ENCODE results near the gene TMEM40.
A peak's percentile ranks its signal among the peaks of the same experiment; 100 is the strongest.

TMEM40 gene

DNA sequence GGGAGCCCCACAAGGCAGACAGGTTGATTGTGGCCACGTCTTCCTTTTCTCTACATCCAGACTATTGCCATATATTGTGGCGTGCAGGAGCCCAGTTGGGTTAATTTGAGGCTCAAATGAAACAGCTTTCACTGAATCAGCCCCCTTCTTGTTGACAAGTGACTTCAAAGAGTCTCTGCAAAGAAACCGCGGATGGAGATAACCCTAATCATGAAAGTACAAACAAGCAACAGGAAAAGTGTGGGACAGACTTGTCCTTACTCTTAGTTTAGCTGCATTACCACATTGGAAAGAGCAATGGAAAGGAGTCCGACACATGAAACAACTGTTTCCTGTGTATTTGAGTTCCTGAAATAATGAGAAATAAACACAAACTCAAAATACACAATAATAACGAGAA, 3.3 kb downstream of the TMEM40 start:
- intact Hi-C loops (cut with DNase I) = no loop called here
- DNase-seq = no peak

DNA sequence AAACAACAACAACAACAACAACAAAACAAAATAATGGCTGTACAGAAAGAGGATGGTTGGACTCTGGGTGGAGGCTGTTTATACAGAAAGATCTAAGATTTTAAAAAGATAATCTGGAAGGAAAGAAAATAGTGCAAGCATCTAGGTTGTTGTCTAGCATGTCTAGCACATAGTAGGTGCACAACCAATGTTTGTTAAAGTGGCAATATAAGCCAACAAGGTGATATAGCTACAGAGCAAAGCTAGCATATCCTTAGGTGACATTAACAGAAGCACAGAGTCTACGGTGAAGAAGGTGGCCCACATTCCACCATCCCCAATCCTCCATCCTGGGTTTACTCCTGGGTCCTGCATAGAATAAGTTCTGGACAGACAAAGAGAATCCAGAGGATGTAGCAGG, 4.7 kb downstream of the TMEM40 start:
- intact Hi-C loops (cut with DNase I) = no loop called here
- DNase-seq = no peak

DNA sequence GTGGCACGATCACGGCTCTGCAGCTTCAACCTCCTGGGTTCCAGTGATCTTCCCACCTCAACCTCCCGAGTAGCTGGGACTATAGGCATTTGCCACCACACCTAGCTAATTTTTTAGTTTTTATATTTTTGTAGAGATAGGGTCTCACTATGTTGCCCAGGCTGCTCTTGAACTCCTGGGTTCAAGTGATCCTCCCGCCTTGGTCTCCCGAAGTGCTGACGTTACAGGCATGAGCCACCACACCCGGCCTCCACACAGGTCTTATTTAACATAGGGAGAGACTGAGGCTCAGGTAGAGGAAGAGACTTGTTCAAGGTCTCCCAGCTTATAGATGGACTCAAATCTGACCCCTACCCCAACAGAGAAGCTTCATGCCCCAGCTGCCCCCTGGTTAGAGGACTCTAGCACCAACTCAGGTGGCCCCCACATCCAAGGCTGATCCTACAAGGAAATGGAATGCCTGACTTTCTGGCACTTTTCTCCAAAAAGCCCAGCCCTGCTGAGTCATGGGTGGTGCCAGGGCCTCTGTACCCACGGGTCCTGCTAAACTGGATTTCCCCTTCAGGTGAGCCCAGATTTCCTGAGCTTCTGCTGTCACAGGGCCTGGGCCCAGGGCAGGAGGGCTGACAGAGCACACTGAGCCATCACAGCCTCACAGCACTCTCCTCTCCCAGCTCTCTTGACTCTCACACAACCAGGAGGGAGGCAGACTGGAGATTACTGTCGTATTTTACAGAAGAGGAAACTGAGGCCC, 5.6 kb downstream of the TMEM40 start:
- intact Hi-C loops (cut with DNase I) = no loop called here
- no peak for DNase-seq

GRCh38 chr3:12752809-12753208, 6.2 kb downstream of the TMEM40 start:
- DNase-seq = no peak
- intact Hi-C loops (cut with DNase I) = no loop called here

GRCh38 chr3:12752102-12752501, 7.0 kb downstream of the TMEM40 start:
- intact Hi-C loops (cut with DNase I) = no loop called here
- no peak for DNase-seq

- no peak for DNase-seq
- intact Hi-C loops (cut with DNase I) = no loop called here
These were observed 7.5 kb downstream of the TMEM40 start for GRCh38 chr3:12751571-12751970.

- intact Hi-C loops (cut with DNase I) = no loop called here
These were observed 8.4 kb downstream of the TMEM40 start for GRCh38 chr3:12750658-12751071.

DNA sequence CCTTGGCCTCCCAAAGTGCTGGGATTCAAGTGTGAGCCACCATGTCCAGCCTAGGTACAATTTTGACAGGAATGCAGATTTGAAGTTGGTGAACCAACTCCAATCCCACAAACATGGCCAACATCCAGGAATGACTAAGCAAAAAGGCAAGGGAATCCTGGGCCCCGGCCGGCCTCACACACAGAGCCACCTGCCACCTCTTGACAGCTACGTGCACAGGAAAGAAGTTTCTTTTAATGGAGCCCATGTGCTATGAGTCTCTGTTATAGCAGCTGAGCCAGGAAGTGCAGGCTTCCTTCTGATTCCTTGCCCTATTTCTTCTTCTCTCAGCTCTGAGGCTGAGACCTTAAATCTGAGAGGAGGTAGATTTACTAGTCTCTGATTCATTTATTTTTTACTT, 8.8 kb downstream of the TMEM40 start:
- intact Hi-C loops (cut with DNase I) = no loop called here
- DNase-seq = peak in 1 of 42 donors; percentile 42

More at GRCh38 chr3:12750658-12751071, 8.4 kb downstream of the TMEM40 start:
- no peak for DNase-seq

DNA sequence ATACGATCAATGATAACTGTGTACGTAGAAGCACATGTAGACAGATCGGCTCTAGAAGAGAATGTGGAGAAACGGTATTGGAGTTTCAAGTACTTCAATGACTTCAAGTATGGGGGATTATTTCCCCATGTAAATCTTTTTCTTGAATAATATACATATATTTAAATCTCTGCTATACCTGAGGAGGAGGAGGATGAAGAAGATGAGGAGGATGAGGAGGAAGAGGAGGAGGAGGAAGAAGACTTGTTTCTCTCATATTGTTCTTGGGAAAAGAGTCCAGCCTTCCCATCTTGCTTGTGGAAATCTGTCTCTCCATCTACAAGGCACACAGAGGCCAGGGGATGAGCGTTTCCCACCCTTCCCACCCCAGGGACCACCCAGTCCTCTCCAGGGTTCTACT, 10.6 kb downstream of the TMEM40 start:
- intact Hi-C loops (cut with DNase I) = no loop called here
- DNase-seq = no peak

DNA sequence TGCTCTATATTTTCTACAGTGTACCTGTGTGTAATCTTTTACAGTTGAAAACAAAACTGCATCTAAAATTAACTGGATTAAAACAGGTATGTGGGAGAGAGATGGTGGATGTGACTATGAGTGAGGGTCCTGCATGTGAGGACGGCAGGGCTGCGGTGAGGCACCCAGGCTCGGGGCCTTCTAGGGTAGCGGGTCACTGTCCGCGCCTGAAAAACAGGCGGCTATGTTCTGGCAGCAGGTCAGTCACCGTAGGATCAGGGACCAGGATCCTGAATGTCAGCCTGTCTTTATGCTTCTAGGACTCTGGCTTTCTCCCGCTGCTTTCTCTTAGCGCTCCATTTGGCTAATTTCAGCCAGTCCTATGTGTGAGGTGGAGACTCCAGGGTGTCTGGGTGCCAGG, 12.6 kb downstream of the TMEM40 start:
- intact Hi-C loops (cut with DNase I) = no loop called here
- no peak for DNase-seq

DNA sequence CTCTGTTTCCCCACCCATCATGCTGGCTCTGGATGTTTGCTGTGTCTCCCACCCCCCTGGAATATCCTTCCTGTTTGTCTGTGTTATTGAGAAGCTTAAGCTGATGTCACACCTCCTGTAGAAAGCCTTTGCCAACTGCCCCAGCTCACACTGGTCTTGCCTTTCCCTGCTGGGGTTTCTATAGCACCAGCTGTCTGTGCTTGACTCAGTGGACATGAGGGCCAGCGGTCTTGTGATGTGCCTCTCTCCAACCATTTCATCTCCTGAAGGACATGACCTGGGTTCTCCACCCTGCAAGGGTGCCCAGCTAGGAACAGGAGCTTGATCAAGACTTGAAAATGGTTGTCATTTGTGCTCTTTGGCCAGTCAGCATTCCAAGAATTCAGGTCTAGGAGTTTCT, 14.7 kb downstream of the TMEM40 start:
- intact Hi-C loops (cut with DNase I) = no loop called here

DNA sequence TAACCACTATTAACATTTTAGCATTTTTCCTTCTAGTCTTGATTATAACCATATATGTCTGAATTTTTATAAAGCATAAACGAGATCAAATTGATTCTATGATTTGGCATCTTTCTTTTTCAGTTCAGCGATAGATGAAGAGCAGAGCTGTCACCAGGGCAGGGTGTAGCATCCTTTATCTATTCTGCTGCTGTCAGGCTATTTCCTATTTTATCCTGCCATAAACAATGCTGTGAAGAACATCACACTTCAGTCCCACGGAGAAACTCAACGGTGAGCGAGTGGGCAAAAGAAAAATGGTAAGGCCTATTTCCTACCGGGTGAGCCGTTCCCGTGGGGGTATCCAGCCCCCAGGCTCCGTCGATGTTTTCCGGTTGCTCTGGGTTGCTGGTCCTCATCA, 15.5 kb downstream of the TMEM40 start:
- DNase-seq = no peak
- intact Hi-C loops (cut with DNase I) = no loop called here

More for the DNA sequence above, 14.7 kb downstream of the TMEM40 start:
- DNase-seq = no peak

- no peak for DNase-seq
- intact Hi-C loops (cut with DNase I) = no loop called here
These were observed 16.5 kb downstream of the TMEM40 start for GRCh38 chr3:12742330-12743107.

DNA sequence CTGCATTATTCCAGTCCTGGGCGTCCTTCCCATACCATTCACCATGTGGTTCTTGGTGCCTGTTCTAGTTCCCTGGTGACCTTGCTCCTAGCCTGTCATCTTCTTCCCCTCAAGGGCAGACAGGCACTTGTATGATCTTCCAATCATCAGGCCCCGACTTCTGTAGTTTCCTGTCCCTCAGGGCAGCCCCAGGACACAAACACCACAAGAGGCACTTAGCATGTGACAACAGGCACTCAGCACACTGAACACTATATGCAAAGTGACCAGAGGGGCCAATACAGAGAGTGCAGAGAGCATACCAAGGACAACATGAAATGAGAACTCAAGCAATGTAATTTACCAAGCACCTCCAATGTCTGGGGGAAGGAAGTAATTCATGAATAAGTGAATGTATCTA, 17.9 kb downstream of the TMEM40 start:
- intact Hi-C loops (cut with DNase I) = no loop called here
- DNase-seq = no peak

DNA sequence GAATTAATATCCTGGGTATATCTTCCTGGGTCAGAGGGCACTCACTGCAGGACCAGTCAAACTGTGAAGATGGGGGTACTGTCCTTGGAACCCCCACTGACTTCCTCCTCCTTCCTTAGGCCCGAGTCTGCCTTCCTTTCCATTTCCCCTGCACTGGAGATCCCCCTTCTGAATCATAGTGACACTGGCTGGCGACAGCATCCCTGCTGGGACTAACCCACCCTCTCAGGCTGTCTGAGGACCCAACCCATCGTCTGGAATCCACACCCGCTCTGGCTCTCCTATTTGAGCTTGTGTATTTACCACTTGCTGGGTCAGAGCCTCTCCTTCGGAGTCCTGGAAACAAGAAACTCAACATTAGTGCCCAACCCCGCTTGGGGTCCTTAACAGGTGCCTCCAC, 21.2 kb downstream of the TMEM40 start:
- intact Hi-C loops (cut with DNase I) = no loop called here
- DNase-seq = no peak

DNA sequence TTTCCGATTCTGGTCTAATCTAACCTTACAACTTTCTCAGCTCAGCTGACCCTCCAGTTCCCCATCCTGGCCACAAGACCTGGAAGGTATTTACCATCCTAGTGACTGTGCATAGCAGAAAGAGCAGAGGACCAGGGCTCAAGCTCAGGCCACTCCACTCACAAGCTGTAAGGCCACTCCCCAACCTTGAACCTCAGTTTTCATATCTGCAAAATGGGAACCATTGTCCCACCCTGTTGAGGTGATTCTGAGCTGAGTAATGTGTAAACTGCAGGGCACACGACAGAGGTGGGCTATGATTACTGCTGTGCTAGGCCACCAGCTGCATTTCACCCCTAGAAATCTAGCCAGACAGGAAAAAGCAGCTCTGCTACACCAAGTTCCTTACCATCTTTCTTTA, 21.7 kb downstream of the TMEM40 start:
- intact Hi-C loops (cut with DNase I) = no loop called here

DNA sequence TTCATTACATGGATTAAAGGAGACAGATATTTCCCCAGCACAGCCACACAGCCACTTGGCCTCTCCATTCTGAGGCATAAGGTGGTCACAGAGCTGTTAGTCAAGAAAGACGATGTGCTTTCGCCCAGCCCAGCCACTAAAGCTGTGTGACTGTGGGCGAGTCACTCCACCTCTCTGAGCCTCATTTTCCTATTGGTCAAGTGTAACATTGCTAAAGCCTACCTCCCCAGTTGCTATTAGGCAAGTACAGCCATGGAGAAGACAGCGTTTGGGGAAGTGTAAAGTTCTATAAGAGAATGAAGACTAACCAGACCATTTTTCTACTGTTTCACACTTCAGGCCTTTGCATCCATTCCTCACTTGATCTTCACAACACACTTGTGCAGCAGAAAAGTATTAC, 24.1 kb downstream of the TMEM40 start:
- intact Hi-C loops (cut with DNase I) = no loop called here
- DNase-seq = no peak

More for the DNA sequence above, 21.7 kb downstream of the TMEM40 start:
- DNase-seq = no peak

DNA sequence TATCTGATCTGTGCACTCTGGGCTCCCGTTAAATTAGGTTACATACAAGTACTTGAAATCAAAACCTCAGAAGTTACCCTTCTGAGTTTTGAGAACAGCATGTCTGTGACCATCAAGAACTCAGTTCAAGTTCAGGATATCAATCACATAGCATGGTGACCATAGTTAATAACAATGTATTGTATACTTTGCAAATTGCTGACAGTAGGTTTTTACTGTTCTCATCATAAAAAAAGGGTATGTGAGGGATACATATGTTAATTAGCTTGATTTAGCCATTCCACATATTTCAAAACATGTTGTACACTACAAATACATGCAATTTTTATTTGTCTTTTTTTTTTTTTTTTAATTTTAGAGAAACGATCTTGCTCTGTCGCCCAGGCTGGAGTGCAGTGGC, 25.5 kb downstream of the TMEM40 start:
- intact Hi-C loops (cut with DNase I) = no loop called here
- DNase-seq = no peak

DNA sequence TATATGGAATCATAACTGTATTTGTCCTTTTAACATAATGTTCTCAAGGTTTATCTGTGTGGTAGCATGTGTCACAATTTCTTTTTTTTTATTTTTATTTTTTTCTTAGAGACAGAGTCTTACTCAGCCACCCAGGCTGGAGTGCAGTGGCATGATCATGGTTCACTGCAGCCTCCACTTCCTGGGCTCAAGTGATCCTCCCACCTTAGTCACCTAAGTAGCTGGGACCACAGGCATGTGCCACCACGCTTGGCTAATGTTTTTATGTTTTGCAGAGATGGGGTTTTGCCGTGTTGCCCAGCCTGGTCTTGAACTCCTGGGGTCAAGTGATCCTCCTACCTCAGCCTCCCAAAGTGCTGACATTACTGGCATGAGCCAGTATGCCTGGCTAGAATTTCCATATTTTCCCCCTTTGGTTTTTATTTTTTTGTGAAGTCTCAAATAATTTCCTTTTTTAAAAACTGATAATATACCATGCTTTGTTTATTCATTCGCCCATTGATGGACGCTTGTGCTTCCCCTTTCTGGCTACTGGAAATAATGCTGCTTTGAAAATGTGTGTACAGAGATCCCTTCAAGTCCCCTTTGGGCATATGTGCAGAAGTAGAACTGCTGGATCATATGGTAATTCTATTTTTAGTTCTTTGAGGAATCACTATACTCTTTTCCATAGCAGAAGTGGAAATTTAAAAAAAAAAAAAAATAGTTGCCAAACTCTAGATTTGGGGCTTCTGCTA, 28.4 kb downstream of the TMEM40 start:
- no peak for DNase-seq
- intact Hi-C loops (cut with DNase I) = no loop called here

DNA sequence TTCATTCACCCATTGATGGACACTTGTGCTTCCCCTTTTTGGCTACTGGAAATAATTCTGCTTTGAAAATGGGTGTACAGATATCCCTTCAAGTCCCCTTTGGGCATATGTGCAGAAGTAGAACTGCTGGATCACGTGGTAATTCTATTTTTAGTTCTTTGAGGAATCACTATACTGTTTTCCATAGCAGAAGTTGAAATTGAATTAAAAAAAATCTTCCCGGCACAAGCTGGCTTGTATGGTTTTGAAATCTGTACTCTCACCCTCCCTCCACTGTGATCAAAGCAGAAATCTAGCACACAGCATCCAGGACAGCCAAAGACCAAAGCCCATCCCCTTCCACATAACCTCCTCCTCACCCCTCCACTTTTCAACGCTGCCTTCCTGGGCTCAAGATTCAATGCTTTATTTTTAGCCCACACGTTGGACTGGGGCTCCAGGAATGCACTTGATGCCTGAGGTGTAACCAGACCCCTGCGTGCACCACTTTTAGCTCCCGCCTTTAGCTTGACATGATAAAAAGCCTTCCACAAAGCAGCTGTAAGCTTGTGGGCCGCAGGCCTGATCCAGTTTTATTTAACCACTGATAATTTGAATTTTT, 29.9 kb downstream of the TMEM40 start:
- DNase-seq = no peak
- intact Hi-C loops (cut with DNase I) = no loop called here
